ENCODE data around the gene C6orf52. TPM values are rescaled to one million over a fixed set of nuclear protein-coding genes. Genes with fewer than 3 reads are reported as not detected.
"Not testable (repeated sequence)": the region's sequence is repeated elsewhere in the genome, so short reads cannot be mapped to it uniquely, and the experiment has no call there.

The C6orf52 gene
- polyA plus RNA-seq, 3 donors from 2014 or later, result 3.1 to 3.3 TPM; not detected in 1

- peak overlapping the region in 5 of 6 donors; percentile 45 to 88 (median 80) for H3K27ac Mint-ChIP-seq
- H3K9me3 Mint-ChIP-seq, result peaks cover 0 to 1% (median 0%) of the 10 kb centered on the region in 6 donors
- H3K4me3 Mint-ChIP-seq, result peak overlapping the region; percentile 83 to 92 (median 90)
- peaks cover 71 to 73% of the 10 kb centered on the region in 2 donors for H3K4me1 Mint-ChIP-seq
- H3K27me3 Mint-ChIP-seq (ENCODE audit: low read depth in 3 of 3), result peaks cover 19 to 31% (median 27%) of the 10 kb centered on the region in 3 donors
- DNase-seq, result no peak
- H3K36me3 Mint-ChIP-seq, result peaks cover 0 to 3% (median 0%) of the 10 kb centered on the region in 3 donors
These were observed 28.1 kb upstream of the C6orf52 start for GRCh38 chr6:10722570-10722819.

GRCh38 chr6:10721850-10722569, 27.6 kb upstream of the C6orf52 start:
- peaks cover 67 to 69% of the 10 kb centered on the region in 2 donors for H3K4me1 Mint-ChIP-seq
- no peak for DNase-seq
- peaks cover 0 to 1% (median 0%) of the 10 kb centered on the region in 6 donors for H3K9me3 Mint-ChIP-seq

GRCh38 chr6:10720960-10721849, 26.8 kb upstream of the C6orf52 start:
- Mint-ChIP-seq H3K27ac (peak overlapping the region in 4 of 6 donors; percentile 60 to 79 (median 74)), H3K4me1 (peaks cover 59 to 61% of the 10 kb centered on the region in 2 donors), H3K4me3 (peak overlapping the region; percentile 83 to 92 (median 90)), H3K27me3 (ENCODE audit: low read depth in 3 of 3) (peaks cover 15 to 28% (median 23%) of the 10 kb centered on the region in 3 donors)
- not testable (repeated sequence) for H3K36me3 Mint-ChIP-seq, H3K9me3 Mint-ChIP-seq, DNase-seq

More at GRCh38 chr6:10721850-10722569, 27.6 kb upstream of the C6orf52 start:
- Mint-ChIP-seq H3K27ac (peak overlapping the region in 5 of 6 donors; percentile 45 to 88 (median 77)), H3K4me3 (peak overlapping the region; percentile 83 to 92 (median 90)), H3K27me3 (ENCODE audit: low read depth in 3 of 3) (peaks cover 19 to 34% (median 28%) of the 10 kb centered on the region in 3 donors), H3K36me3 (peaks cover 0 to 3% (median 0%) of the 10 kb centered on the region in 3 donors)

GRCh38 chr6:10720265-10720959, 26.0 kb upstream of the C6orf52 start:
- Mint-ChIP-seq H3K9me3 (peaks cover 0 to 1% (median 0%) of the 10 kb centered on the region in 6 donors), H3K4me1 (peaks cover 52 to 53% of the 10 kb centered on the region in 2 donors), H3K4me3 (peak overlapping the region; percentile 62 to 92 (median 90)), H3K36me3 (peaks cover 0 to 3% (median 0%) of the 10 kb centered on the region in 3 donors), H3K27ac (peak overlapping the region in 5 of 6 donors; percentile 48 to 72 (median 65)), H3K27me3 (ENCODE audit: low read depth in 3 of 3) (peaks cover 13 to 26% (median 19%) of the 10 kb centered on the region in 3 donors)
- peak; percentile 64 to 69 (median 67) for DNase-seq

- Mint-ChIP-seq H3K27me3 (ENCODE audit: low read depth in 3 of 3) (peaks cover 10 to 26% (median 15%) of the 10 kb centered on the region in 3 donors), H3K9me3 (peaks cover 0 to 1% (median 0%) of the 10 kb centered on the region in 6 donors), H3K36me3 (peaks cover 0 to 3% (median 0%) of the 10 kb centered on the region in 3 donors), H3K4me1 (peaks cover 50 to 52% of the 10 kb centered on the region in 2 donors), H3K27ac (peak overlapping the region in 5 of 6 donors; percentile 69 to 92 (median 84)), H3K4me3 (peak overlapping the region; percentile 75 to 90 (median 85))
- DNase-seq, result no peak
These were observed 25.5 kb upstream of the C6orf52 start for GRCh38 chr6:10719964-10720264.

- H3K4me3 Mint-ChIP-seq, result peak overlapping the region; percentile 75 to 90 (median 85)
- peaks cover 0 to 3% (median 0%) of the 10 kb centered on the region in 3 donors for H3K36me3 Mint-ChIP-seq
- H3K4me1 Mint-ChIP-seq, result peaks cover 50 to 52% of the 10 kb centered on the region in 2 donors
- peaks cover 0 to 1% (median 0%) of the 10 kb centered on the region in 6 donors for H3K9me3 Mint-ChIP-seq
- peak overlapping the region; percentile 25 to 92 (median 80) for H3K27ac Mint-ChIP-seq
- DNase-seq, result peak; percentile 41 to 57 (median 54)
- H3K27me3 Mint-ChIP-seq (ENCODE audit: low read depth in 3 of 3), result peaks cover 8 to 26% (median 12%) of the 10 kb centered on the region in 3 donors
These were observed 25.0 kb upstream of the C6orf52 start for GRCh38 chr6:10719296-10719963.

- H3K9me3 Mint-ChIP-seq, result no peaks in the 10 kb centered on the region
- no peak for DNase-seq
- peaks cover 0 to 12% (median 5%) of the 10 kb centered on the region in 3 donors for H3K27me3 Mint-ChIP-seq (ENCODE audit: low read depth in 3 of 3)
- H3K4me3 Mint-ChIP-seq, result no peak overlapping the region
- H3K27ac Mint-ChIP-seq, result peak overlapping the region in 1 of 6 donors; percentile 20
- H3K36me3 Mint-ChIP-seq, result peaks cover 2 to 12% (median 3%) of the 10 kb centered on the region in 3 donors
- peaks cover 6 to 7% of the 10 kb centered on the region in 2 donors for H3K4me1 Mint-ChIP-seq
These were observed 19.5 kb upstream of the C6orf52 start for GRCh38 chr6:10713962-10714361.

- no peak for DNase-seq
- peak overlapping the region in 2 of 5 donors; percentile 14 to 31 for H3K4me3 Mint-ChIP-seq
- H3K36me3 Mint-ChIP-seq, result peaks cover 15 to 32% (median 26%) of the 10 kb centered on the region in 3 donors
- peak overlapping the region in 2 of 6 donors; percentile 49 to 69 for H3K27ac Mint-ChIP-seq
- H3K4me1 Mint-ChIP-seq, result peaks cover 23 to 47% of the 10 kb centered on the region in 2 donors
- no peaks in the 10 kb centered on the region for H3K9me3 Mint-ChIP-seq
- H3K27me3 Mint-ChIP-seq (ENCODE audit: low read depth in 3 of 3), result peaks cover 9 to 15% (median 11%) of the 10 kb centered on the region in 3 donors
These were observed 2.2 kb upstream of the C6orf52 start for GRCh38 chr6:10696655-10697054.

GRCh38 chr6:10695086-10695657, 756 bp upstream of the C6orf52 start:
- peak overlapping the region; percentile 100 for H3K27ac Mint-ChIP-seq
- peaks cover 9 to 15% (median 11%) of the 10 kb centered on the region in 3 donors for H3K27me3 Mint-ChIP-seq (ENCODE audit: low read depth in 3 of 3)
- H3K4me1 Mint-ChIP-seq, result peaks cover 23 to 47% of the 10 kb centered on the region in 2 donors
- DNase-seq, result no peak
- H3K36me3 Mint-ChIP-seq, result peaks cover 10 to 19% (median 13%) of the 10 kb centered on the region in 3 donors
- no peaks in the 10 kb centered on the region for H3K9me3 Mint-ChIP-seq
- peak overlapping the region; percentile 93 to 98 (median 97) for H3K4me3 Mint-ChIP-seq

GRCh38 chr6:10692965-10693538, 1.4 kb downstream of the C6orf52 start:
- no peak for DNase-seq
- Mint-ChIP-seq H3K4me1 (peaks cover 23 to 47% of the 10 kb centered on the region in 2 donors), H3K27ac (peak overlapping the region; percentile 88 to 100 (median 100)), H3K4me3 (peak overlapping the region; percentile 84 to 98 (median 97)), H3K36me3 (peaks cover 0 to 7% (median 2%) of the 10 kb centered on the region in 3 donors), H3K27me3 (ENCODE audit: low read depth in 3 of 3) (peaks cover 9 to 15% (median 14%) of the 10 kb centered on the region in 3 donors), H3K9me3 (no peaks in the 10 kb centered on the region)

- H3K9me3 Mint-ChIP-seq, result no peaks in the 10 kb centered on the region
- H3K27ac Mint-ChIP-seq, result peak overlapping the region in 3 of 6 donors; percentile 19 to 42 (median 21)
- peak overlapping the region in 1 of 5 donors; percentile 8 for H3K4me3 Mint-ChIP-seq
- H3K36me3 Mint-ChIP-seq, result no peaks in the 10 kb centered on the region
- DNase-seq, result no peak
- H3K27me3 Mint-ChIP-seq (ENCODE audit: low read depth in 3 of 3), result peaks cover 9 to 16% (median 15%) of the 10 kb centered on the region in 3 donors
- peaks cover 24 to 36% of the 10 kb centered on the region in 2 donors for H3K4me1 Mint-ChIP-seq
These were observed 3.6 kb downstream of the C6orf52 start for GRCh38 chr6:10690651-10691445.
